ENCODE data around the gene ADI1.

ADI1 gene

DNA sequence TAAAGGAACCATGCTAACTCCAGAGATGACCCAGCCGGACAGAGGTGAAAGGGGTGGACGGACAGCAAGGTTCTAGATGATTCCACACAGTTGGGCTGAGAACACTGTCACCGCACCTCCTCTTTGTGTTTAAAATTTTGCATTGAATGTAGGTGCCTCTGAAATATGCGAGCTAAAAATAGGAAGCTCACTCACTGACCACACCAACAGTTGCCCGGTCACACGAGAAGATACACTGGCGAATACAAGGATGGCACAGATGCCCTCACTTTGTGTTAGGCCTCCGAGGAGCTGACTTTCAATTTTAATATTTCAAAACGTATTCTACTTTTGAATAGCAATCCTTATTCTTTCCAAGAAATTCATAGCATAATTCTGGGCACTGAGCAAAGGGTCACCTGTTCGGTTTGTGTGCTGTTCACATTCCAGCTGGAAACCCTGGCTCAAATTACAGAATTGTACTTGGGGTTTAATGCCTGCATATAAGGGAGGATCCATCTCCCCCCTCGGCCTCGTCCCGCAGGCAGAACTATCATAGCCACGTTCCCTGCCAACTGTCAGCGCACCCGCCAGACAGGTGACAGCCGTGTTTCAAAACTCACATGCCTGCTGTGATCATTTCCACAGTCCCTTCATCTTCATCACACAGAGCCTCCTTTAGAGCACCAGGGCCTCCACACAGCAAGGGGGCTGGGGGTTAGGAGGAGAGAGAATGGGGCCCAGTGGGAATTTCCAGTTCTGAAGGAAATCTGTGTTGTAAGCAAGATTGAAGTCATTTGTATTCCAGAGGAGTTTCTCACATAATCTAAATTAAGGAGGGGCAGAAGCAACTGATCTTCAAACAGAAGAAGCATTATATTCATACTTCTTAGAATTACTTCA is 48.2 kb downstream of the ADI1 start:
- no peaks in the 10 kb centered on the region for H3K27me3 ChIP-seq (ENCODE audit: control insufficient read depth in 2 of 2, insufficient read depth in 2 of 2, low read length in 2 of 2)
- no peaks in the 10 kb centered on the region for H3K4me1 ChIP-seq (ENCODE audit: control insufficient read depth in 2 of 2, insufficient read depth in 2 of 2, low read length in 2 of 2)
- no peak overlapping the region for H3K9ac ChIP-seq (ENCODE audit: low read depth in 1 of 2, low read length in 2 of 2)
- no peak overlapping the region for H3K27ac ChIP-seq (ENCODE audit: low read depth in 2 of 2, low read length in 2 of 2)
- no peak overlapping the region for H3K4me3 ChIP-seq (ENCODE audit: low read length in 2 of 2)
- no peaks in the 10 kb centered on the region for H3K9me3 ChIP-seq (ENCODE audit: control insufficient read depth in 2 of 2, low read length in 2 of 2)
- H3K36me3 ChIP-seq (ENCODE audit: control insufficient read depth in 2 of 2, insufficient read depth in 2 of 2, low read length in 2 of 2) = peaks cover 62 to 71% of the 10 kb centered on the region in 2 donors

DNA sequence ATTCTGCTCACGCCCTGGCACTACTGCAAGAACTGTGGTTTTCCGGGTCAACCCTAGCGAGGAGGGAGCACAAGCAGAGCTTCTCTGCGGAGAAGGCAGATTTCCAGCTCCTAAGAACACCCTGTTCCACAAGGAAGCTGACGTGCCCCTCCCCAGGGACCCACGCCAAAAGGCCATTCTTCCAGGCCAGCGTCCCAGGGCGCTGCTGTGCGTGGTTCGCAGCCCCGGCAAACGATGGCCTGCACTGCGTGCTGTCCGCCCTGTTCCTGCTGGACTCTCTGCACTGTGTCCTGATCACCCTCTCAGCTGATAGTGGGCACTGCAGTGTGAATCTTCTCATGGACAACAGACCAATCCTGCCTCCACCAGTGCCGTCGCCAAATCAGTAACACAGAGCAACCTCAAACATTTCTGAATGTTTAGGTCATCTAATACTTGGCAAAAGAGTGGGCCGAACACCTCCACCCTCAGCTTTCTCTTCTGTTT is 49.1 kb downstream of the ADI1 start:
- Histone ChIP-seq H3K36me3 (ENCODE audit: control insufficient read depth in 2 of 2, insufficient read depth in 2 of 2, low read length in 2 of 2) (peaks cover 63 to 74% of the 10 kb centered on the region in 2 donors), H3K27me3 (ENCODE audit: control insufficient read depth in 2 of 2, insufficient read depth in 2 of 2, low read length in 2 of 2) (no peaks in the 10 kb centered on the region), H3K4me3 (ENCODE audit: low read length in 2 of 2) (no peak overlapping the region), H3K9ac (ENCODE audit: low read depth in 1 of 2, low read length in 2 of 2) (no peak overlapping the region), H3K4me1 (ENCODE audit: control insufficient read depth in 2 of 2, insufficient read depth in 2 of 2, low read length in 2 of 2) (no peaks in the 10 kb centered on the region), H3K27ac (ENCODE audit: low read depth in 2 of 2, low read length in 2 of 2) (no peak overlapping the region), H3K9me3 (ENCODE audit: control insufficient read depth in 2 of 2, low read length in 2 of 2) (no peaks in the 10 kb centered on the region)

DNA sequence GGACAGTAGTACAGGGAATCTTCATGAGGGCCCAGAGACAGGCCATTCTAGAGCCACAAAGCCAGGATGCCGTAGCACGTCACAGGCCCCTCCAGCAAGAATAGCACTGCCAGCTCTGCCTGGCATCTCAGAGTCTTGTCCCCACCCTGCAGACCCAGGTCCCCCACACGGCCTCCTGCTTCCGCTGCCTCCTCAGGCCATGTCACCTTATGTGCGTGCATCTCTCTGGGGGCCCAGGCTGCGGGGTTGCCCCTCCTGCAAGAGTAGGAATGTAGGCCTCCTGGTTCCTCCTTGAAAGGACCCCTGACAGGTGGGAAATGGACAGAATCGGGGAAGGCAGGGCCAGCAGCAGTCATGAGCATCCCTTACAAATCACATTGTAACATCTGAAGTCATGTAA is 49.8 kb downstream of the ADI1 start:
- no peak overlapping the region for H3K4me3 ChIP-seq (ENCODE audit: low read length in 2 of 2)
- no peaks in the 10 kb centered on the region for H3K9me3 ChIP-seq (ENCODE audit: control insufficient read depth in 2 of 2, low read length in 2 of 2)
- H3K9ac ChIP-seq (ENCODE audit: low read depth in 1 of 2, low read length in 2 of 2) = no peak overlapping the region
- no peak overlapping the region for H3K27ac ChIP-seq (ENCODE audit: low read depth in 2 of 2, low read length in 2 of 2)
- H3K36me3 ChIP-seq (ENCODE audit: control insufficient read depth in 2 of 2, insufficient read depth in 2 of 2, low read length in 2 of 2) = peaks cover 67 to 77% of the 10 kb centered on the region in 2 donors
- H3K4me1 ChIP-seq (ENCODE audit: control insufficient read depth in 2 of 2, insufficient read depth in 2 of 2, low read length in 2 of 2) = no peaks in the 10 kb centered on the region
- no peaks in the 10 kb centered on the region for H3K27me3 ChIP-seq (ENCODE audit: control insufficient read depth in 2 of 2, insufficient read depth in 2 of 2, low read length in 2 of 2)

DNA sequence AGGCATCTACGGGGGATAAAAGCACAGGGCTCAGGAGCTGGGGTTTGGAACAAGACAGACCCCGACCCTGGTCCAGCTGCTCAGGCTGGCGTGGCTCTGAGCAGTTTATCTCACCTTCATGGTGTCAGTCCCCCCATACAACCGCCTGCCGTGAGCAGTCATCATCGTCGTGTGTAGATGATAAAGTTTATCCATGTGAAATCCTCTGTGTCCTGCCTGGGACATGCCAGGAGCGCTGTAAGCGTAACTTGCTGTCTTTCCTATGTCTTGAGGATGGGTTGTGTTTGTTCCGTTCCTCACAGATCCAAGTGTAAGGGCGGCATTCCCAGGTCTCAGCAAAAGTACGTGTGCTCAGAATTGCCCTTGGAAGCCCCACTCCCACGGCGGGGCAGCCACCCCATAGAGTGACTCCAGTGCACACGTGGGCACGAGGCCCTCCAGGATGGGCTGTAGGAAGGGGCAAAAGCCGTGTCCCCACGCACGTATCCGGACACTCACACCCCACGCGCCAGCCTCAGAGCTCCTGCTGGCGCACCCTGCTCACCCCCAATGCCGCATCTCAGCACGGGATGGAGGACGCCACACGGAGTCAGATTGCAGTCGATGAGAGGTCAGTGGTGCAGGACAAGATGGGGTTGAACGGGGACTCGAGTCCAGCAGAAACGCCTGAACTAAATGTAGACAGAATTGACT is 50.9 kb downstream of the ADI1 start:
- Histone ChIP-seq H3K27me3 (ENCODE audit: control insufficient read depth in 2 of 2, insufficient read depth in 2 of 2, low read length in 2 of 2) (no peaks in the 10 kb centered on the region), H3K36me3 (ENCODE audit: control insufficient read depth in 2 of 2, insufficient read depth in 2 of 2, low read length in 2 of 2) (peaks cover 65 to 74% of the 10 kb centered on the region in 2 donors), H3K9me3 (ENCODE audit: control insufficient read depth in 2 of 2, low read length in 2 of 2) (no peaks in the 10 kb centered on the region), H3K4me3 (ENCODE audit: low read length in 2 of 2) (no peak overlapping the region), H3K4me1 (ENCODE audit: control insufficient read depth in 2 of 2, insufficient read depth in 2 of 2, low read length in 2 of 2) (no peaks in the 10 kb centered on the region), H3K27ac (ENCODE audit: low read depth in 2 of 2, low read length in 2 of 2) (no peak overlapping the region), H3K9ac (ENCODE audit: low read depth in 1 of 2, low read length in 2 of 2) (no peak overlapping the region)

DNA sequence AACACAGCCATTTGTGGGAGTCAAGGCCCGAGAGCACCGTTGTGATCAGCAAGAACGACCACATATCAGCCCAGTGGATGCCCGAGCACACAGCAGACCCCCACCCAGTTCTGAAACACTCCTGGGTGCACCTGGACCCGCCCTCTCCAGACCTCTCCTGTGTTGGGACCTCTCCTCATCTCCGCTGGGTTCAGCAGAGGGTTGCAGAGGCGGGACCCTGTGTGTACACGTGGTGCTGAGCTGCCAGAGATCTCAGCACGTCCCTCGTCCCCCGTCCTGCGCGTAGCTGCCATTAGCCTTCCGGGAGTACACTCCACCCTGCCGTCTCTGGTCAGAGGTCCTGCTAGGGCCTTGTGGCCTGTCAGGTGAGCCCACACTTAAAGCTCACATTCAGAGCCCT is 51.7 kb downstream of the ADI1 start:
- peaks cover 62 to 71% of the 10 kb centered on the region in 2 donors for H3K36me3 ChIP-seq (ENCODE audit: control insufficient read depth in 2 of 2, insufficient read depth in 2 of 2, low read length in 2 of 2)
- H3K4me3 ChIP-seq (ENCODE audit: low read length in 2 of 2) = no peak overlapping the region
- H3K27ac ChIP-seq (ENCODE audit: low read depth in 2 of 2, low read length in 2 of 2) = no peak overlapping the region
- no peaks in the 10 kb centered on the region for H3K4me1 ChIP-seq (ENCODE audit: control insufficient read depth in 2 of 2, insufficient read depth in 2 of 2, low read length in 2 of 2)
- H3K27me3 ChIP-seq (ENCODE audit: control insufficient read depth in 2 of 2, insufficient read depth in 2 of 2, low read length in 2 of 2) = no peaks in the 10 kb centered on the region
- H3K9me3 ChIP-seq (ENCODE audit: control insufficient read depth in 2 of 2, low read length in 2 of 2) = no peaks in the 10 kb centered on the region
- no peak overlapping the region for H3K9ac ChIP-seq (ENCODE audit: low read depth in 1 of 2, low read length in 2 of 2)

DNA sequence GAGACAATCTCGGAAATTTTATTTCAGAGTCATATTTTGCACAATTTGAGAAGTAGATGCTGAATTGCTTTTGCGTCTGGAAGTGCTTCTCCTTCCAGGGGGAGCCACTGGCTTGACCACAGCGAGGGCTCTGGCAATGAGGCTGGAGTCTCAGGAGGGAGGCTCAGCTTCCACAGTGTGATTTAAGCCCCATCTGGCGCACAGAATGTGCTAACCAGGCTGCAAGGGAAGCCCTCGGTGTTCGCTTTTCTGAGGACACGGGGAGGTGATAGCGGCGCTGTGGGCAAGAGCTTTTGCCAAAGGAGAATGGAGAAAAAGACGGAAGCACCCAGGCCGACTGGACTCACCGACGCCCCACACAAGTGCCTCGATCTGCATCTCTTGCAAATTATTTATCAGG is 52.4 kb downstream of the ADI1 start:
- peaks cover 55 to 65% of the 10 kb centered on the region in 2 donors for H3K36me3 ChIP-seq (ENCODE audit: control insufficient read depth in 2 of 2, insufficient read depth in 2 of 2, low read length in 2 of 2)
- no peaks in the 10 kb centered on the region for H3K4me1 ChIP-seq (ENCODE audit: control insufficient read depth in 2 of 2, insufficient read depth in 2 of 2, low read length in 2 of 2)
- no peak overlapping the region for H3K27ac ChIP-seq (ENCODE audit: low read depth in 2 of 2, low read length in 2 of 2)
- H3K4me3 ChIP-seq (ENCODE audit: low read length in 2 of 2) = no peak overlapping the region
- H3K9me3 ChIP-seq (ENCODE audit: control insufficient read depth in 2 of 2, low read length in 2 of 2) = no peaks in the 10 kb centered on the region
- H3K9ac ChIP-seq (ENCODE audit: low read depth in 1 of 2, low read length in 2 of 2) = no peak overlapping the region
- H3K27me3 ChIP-seq (ENCODE audit: control insufficient read depth in 2 of 2, insufficient read depth in 2 of 2, low read length in 2 of 2) = no peaks in the 10 kb centered on the region

DNA sequence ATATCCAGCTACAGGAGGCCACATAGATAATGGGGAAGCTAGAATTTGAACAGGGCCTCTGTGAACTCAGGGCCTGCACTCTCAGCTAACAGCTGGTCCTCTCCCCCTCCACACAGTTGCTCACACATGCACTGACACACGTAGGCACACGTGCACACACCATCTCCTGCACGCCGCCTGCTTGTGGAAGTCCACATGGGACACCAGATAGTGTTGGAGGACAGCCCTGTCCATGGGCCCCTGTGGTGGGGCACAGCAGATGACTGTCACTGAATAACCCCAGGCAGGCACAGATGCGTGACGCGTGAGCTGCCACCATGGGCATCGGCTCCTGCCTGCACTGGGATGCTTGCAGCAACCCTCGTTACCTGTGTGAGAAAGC is 52.9 kb downstream of the ADI1 start:
- Histone ChIP-seq H3K4me3 (ENCODE audit: low read length in 2 of 2) (no peak overlapping the region), H3K4me1 (ENCODE audit: control insufficient read depth in 2 of 2, insufficient read depth in 2 of 2, low read length in 2 of 2) (peaks cover 0 to 2% of the 10 kb centered on the region in 2 donors), H3K9ac (ENCODE audit: low read depth in 1 of 2, low read length in 2 of 2) (no peak overlapping the region), H3K36me3 (ENCODE audit: control insufficient read depth in 2 of 2, insufficient read depth in 2 of 2, low read length in 2 of 2) (peaks cover 53 to 61% of the 10 kb centered on the region in 2 donors), H3K9me3 (ENCODE audit: control insufficient read depth in 2 of 2, low read length in 2 of 2) (no peaks in the 10 kb centered on the region), H3K27ac (ENCODE audit: low read depth in 2 of 2, low read length in 2 of 2) (no peak overlapping the region), H3K27me3 (ENCODE audit: control insufficient read depth in 2 of 2, insufficient read depth in 2 of 2, low read length in 2 of 2) (no peaks in the 10 kb centered on the region)

DNA sequence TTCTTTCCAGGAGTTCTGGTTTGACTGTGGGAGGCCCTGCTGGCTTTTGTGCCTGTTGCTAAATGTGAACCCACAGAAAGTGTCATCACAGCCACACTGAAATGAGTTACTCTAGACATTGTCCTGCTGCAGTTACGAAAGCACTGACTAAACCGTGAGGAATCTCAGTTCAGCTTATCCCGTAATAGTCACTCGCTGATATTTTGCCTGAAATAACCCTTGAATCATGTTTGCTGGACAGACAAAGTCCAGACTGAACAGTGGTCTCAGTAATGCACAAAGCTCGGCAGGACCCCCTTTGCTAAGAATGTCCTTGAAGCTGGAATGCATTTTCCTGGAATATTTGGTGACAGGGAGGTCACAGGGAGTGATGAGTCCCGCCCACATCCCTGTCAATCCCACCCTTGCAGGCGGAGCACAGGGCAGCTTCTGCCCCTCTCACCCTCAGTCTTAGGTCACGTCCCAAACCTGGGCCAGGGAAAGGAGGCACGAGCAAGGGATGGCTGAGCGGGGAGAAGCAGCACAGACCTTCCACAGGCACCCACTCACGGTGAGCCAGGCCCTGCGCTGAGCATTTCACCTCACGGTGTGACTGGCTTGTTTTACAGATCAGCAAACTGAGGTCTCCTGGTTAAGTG is 53.4 kb downstream of the ADI1 start:
- no peaks in the 10 kb centered on the region for H3K27me3 ChIP-seq (ENCODE audit: control insufficient read depth in 2 of 2, insufficient read depth in 2 of 2, low read length in 2 of 2)
- H3K9ac ChIP-seq (ENCODE audit: low read depth in 1 of 2, low read length in 2 of 2) = no peak overlapping the region
- H3K36me3 ChIP-seq (ENCODE audit: control insufficient read depth in 2 of 2, insufficient read depth in 2 of 2, low read length in 2 of 2) = peaks cover 53 to 61% of the 10 kb centered on the region in 2 donors
- H3K4me3 ChIP-seq (ENCODE audit: low read length in 2 of 2) = no peak overlapping the region
- peaks cover 0 to 2% of the 10 kb centered on the region in 2 donors for H3K4me1 ChIP-seq (ENCODE audit: control insufficient read depth in 2 of 2, insufficient read depth in 2 of 2, low read length in 2 of 2)
- H3K9me3 ChIP-seq (ENCODE audit: control insufficient read depth in 2 of 2, low read length in 2 of 2) = no peaks in the 10 kb centered on the region
- H3K27ac ChIP-seq (ENCODE audit: low read depth in 2 of 2, low read length in 2 of 2) = no peak overlapping the region

DNA sequence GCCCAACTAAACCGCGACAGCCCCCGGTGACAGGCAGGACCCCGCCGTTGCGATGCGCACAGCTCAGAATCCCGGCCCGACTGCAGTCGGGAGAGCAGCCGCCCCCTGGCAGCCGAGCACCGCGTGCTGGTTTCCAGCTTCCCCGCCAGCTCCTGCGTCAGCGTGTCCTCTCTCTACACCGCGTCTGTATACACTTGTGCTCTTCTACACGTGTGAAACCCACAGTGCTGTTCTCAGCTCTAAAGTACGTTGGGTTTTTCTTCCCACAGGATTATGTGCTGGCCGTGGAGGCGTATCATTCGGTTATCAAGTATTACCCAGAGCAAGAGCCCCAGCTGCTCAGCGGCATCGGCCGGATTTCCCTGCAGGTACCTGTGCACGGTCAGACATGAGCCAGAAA is 54.0 kb downstream of the ADI1 start:
- Histone ChIP-seq H3K4me1 (ENCODE audit: control insufficient read depth in 2 of 2, insufficient read depth in 2 of 2, low read length in 2 of 2) (peaks cover 0 to 2% of the 10 kb centered on the region in 2 donors), H3K4me3 (ENCODE audit: low read length in 2 of 2) (no peak overlapping the region), H3K9me3 (ENCODE audit: control insufficient read depth in 2 of 2, low read length in 2 of 2) (no peaks in the 10 kb centered on the region), H3K27me3 (ENCODE audit: control insufficient read depth in 2 of 2, insufficient read depth in 2 of 2, low read length in 2 of 2) (no peaks in the 10 kb centered on the region), H3K27ac (ENCODE audit: low read depth in 2 of 2, low read length in 2 of 2) (no peak overlapping the region), H3K36me3 (ENCODE audit: control insufficient read depth in 2 of 2, insufficient read depth in 2 of 2, low read length in 2 of 2) (peaks cover 50 to 60% of the 10 kb centered on the region in 2 donors), H3K9ac (ENCODE audit: low read depth in 1 of 2, low read length in 2 of 2) (no peak overlapping the region)

Data from mucosa of rectum (tissue), 2 donors.